ENCODE results near the gene SPCS1. TPM values are rescaled to one million over a fixed set of nuclear protein-coding genes. Genes with fewer than 3 reads are reported as not detected.

SPCS1 gene
- total RNA-seq, 1 donor from 2014 or later, result 142 TPM

- Mint-ChIP-seq H3K4me3 (no peak overlapping the region), H3K27me3 (ENCODE audit: insufficient read depth, low read depth) (no peaks in the 10 kb centered on the region), H3K27ac (peak overlapping the region; percentile 80), H3K9me3 (no peaks in the 10 kb centered on the region), H3K4me1 (peaks cover 11% of the 10 kb centered on the region), H3K36me3 (peaks cover 33% of the 10 kb centered on the region)
- Histone ChIP-seq H3K27ac (no peak overlapping the region), H3K4me2 (no peak overlapping the region), H3K27me3 (no peaks in the 10 kb centered on the region), H3K9me3 (ENCODE audit: low read depth) (no peaks in the 10 kb centered on the region), H3K9ac (no peak overlapping the region), H3F3A (ENCODE audit: low read depth) (peaks cover 4% of the 10 kb centered on the region), H3K4me1 (no peaks in the 10 kb centered on the region), H4K20me1 (ENCODE audit: low read depth) (peaks cover 9% of the 10 kb centered on the region), H2AFZ (replicated peaks) (no peak overlapping the region), H3K4me3 (no peak overlapping the region), H3K36me3 (peaks cover 19% of the 10 kb centered on the region), H3K79me2 (ENCODE audit: low read depth) (peaks cover 69% of the 10 kb centered on the region)
- TF ChIP-seq CTCF (IDR thresholded peaks at IDR 0.05) (no peak), EZH2phosphoT487 (IDR thresholded peaks at IDR 0.05) (no peak), EZH2 (IDR thresholded peaks at IDR 0.05) (no peak)
- DNase-seq (ENCODE audit: low spot score), result no peak
Observed at GRCh38 chr3:52678265-52679198, 27.4 kb upstream of the SPCS1 start.

GRCh38 chr3:52679199-52679538 is 26.7 kb upstream of the SPCS1 start:
- Mint-ChIP-seq H3K36me3 (peaks cover 33% of the 10 kb centered on the region), H3K27me3 (ENCODE audit: insufficient read depth, low read depth) (no peaks in the 10 kb centered on the region), H3K9me3 (no peaks in the 10 kb centered on the region), H3K4me1 (peaks cover 12% of the 10 kb centered on the region), H3K27ac (no peak overlapping the region), H3K4me3 (no peak overlapping the region)
- Histone ChIP-seq H2AFZ (replicated peaks) (no peak overlapping the region), H3F3A (ENCODE audit: low read depth) (peaks cover 4% of the 10 kb centered on the region), H3K4me2 (no peak overlapping the region), H3K27ac (no peak overlapping the region), H3K27me3 (no peaks in the 10 kb centered on the region), H3K36me3 (peaks cover 19% of the 10 kb centered on the region), H3K9ac (no peak overlapping the region), H3K4me3 (no peak overlapping the region), H3K9me3 (ENCODE audit: low read depth) (no peaks in the 10 kb centered on the region), H4K20me1 (ENCODE audit: low read depth) (peaks cover 9% of the 10 kb centered on the region), H3K79me2 (ENCODE audit: low read depth) (peaks cover 69% of the 10 kb centered on the region), H3K4me1 (peaks cover 2% of the 10 kb centered on the region)
- no peak for TF ChIP-seq CTCF (IDR thresholded peaks at IDR 0.05)
- no peak for TF ChIP-seq EZH2phosphoT487 (IDR thresholded peaks at IDR 0.05)
- no peak for TF ChIP-seq EZH2 (IDR thresholded peaks at IDR 0.05)
- DNase-seq (ENCODE audit: low spot score), result no peak

GRCh38 chr3:52679811-52680210 is 26.1 kb upstream of the SPCS1 start:
- no peaks in the 10 kb centered on the region for H3K27me3 Mint-ChIP-seq (ENCODE audit: insufficient read depth, low read depth)
- no peak overlapping the region for H3K4me3 ChIP-seq
- no peak for TF ChIP-seq EZH2phosphoT487 (IDR thresholded peaks at IDR 0.05)
- no peak for TF ChIP-seq CTCF (IDR thresholded peaks at IDR 0.05)
- no peak for TF ChIP-seq EZH2 (IDR thresholded peaks at IDR 0.05)
- H3K9me3 Mint-ChIP-seq, result no peaks in the 10 kb centered on the region
- H3K27me3 ChIP-seq, result no peaks in the 10 kb centered on the region
- H3K4me1 Mint-ChIP-seq, result peaks cover 19% of the 10 kb centered on the region
- peaks cover 8% of the 10 kb centered on the region for H3K4me1 ChIP-seq
- no peak overlapping the region for H3K27ac ChIP-seq
- no peak for DNase-seq (ENCODE audit: low spot score)
- peaks cover 9% of the 10 kb centered on the region for H4K20me1 ChIP-seq (ENCODE audit: low read depth)
- no peaks in the 10 kb centered on the region for H3K9me3 ChIP-seq (ENCODE audit: low read depth)
- H3K9ac ChIP-seq, result peak overlapping the region; percentile 36
- peaks cover 4% of the 10 kb centered on the region for H3F3A ChIP-seq (ENCODE audit: low read depth)
- peaks cover 19% of the 10 kb centered on the region for H3K36me3 ChIP-seq
- H3K4me3 Mint-ChIP-seq, result no peak overlapping the region
- H2AFZ ChIP-seq (replicated peaks), result no peak overlapping the region
- peaks cover 72% of the 10 kb centered on the region for H3K79me2 ChIP-seq (ENCODE audit: low read depth)
- no peak overlapping the region for H3K4me2 ChIP-seq
- no peak overlapping the region for H3K27ac Mint-ChIP-seq
- peaks cover 32% of the 10 kb centered on the region for H3K36me3 Mint-ChIP-seq

All from neural progenitor cell (in vitro differentiated cells).